Gastrocnemius medialis (tissue), 4 donors: Measurements from ENCODE around the gene GSTM2.

Source experiments
- POLR2A ChIP-seq, 2 donors: fragments of 450-650 bp; IDR thresholded peaks; one replicate each; pipeline ENCODE4 v1.6.1; 2017; ENCODE audit warnings: antibody characterized with exemption in 2 of 2, mild to moderate bottlenecking in 2 of 2, moderate library complexity in 2 of 2
- TF ChIP-seq, protein P1 (sequence below), 5 experiments: fragments of 450-650 bp in 3 of 5; fragments of 200-600 bp in 2 of 5; sonication (generic) in 2 of 5; IDR thresholded peaks in 4 of 5; conservative IDR thresholded peaks in 1 of 5; 1 replicate in 4 of 5; 2 replicates in 1 of 5; pipeline ENCODE4 v1.5.1; 2016 to 2019; ENCODE audit warnings: antibody characterized with exemption in 5 of 5, mild to moderate bottlenecking in 3 of 5, moderate library complexity in 3 of 5

DNA sequence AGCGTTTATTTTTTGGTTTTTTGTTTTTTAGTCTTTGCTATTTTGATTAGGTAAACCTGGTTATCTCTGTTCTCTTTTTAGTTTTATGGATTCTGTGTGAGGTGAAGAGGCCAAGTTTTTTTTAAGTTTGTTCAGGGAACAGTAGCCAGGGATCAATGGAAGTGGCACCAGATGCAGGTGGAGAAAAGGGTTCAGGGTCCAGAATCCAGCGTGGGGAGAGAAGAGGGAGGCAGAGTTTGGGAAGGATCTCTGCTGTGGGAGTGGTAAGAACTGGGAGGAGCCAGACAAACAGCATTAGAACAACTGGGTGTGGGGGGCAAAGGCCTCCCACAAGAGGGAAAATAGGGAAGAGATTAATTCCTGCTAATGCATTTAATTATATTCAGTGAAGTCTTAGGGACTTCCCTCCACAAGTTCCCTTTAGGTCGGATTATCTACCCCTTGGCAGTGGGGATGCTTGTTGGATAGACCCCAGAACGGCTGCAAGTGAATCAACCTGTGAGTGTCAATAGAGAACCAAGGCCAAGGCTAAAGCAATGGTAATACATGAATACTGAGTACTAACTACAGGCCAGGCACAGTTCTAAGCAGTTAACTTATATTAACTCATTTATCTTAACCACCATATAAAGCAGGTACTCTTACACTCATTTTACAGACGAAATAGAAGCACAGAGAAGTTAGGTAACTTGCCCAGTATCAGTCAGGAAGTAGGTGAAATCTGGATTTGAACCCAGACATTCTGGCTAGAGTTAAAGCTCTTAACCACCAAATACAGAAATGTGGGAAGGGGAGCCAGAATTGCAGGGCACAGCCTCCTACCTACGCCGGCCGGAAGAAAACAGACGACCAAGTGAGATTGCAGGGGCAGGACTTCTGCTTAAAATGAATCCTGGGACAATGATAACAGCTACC, 48.9 kb upstream of the GSTM2 start:
- TF ChIP-seq, protein P1, sequence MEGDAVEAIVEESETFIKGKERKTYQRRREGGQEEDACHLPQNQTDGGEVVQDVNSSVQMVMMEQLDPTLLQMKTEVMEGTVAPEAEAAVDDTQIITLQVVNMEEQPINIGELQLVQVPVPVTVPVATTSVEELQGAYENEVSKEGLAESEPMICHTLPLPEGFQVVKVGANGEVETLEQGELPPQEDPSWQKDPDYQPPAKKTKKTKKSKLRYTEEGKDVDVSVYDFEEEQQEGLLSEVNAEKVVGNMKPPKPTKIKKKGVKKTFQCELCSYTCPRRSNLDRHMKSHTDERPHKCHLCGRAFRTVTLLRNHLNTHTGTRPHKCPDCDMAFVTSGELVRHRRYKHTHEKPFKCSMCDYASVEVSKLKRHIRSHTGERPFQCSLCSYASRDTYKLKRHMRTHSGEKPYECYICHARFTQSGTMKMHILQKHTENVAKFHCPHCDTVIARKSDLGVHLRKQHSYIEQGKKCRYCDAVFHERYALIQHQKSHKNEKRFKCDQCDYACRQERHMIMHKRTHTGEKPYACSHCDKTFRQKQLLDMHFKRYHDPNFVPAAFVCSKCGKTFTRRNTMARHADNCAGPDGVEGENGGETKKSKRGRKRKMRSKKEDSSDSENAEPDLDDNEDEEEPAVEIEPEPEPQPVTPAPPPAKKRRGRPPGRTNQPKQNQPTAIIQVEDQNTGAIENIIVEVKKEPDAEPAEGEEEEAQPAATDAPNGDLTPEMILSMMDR (IDR thresholded peaks at IDR 0.05 in 4 of 5, conservative IDR thresholded peaks at IDR 0.05 in 1 of 5), result no peak
- no peak for TF ChIP-seq POLR2A (IDR thresholded peaks at IDR 0.05)
